Measurements from ENCODE around the gene PYY.

DNA sequence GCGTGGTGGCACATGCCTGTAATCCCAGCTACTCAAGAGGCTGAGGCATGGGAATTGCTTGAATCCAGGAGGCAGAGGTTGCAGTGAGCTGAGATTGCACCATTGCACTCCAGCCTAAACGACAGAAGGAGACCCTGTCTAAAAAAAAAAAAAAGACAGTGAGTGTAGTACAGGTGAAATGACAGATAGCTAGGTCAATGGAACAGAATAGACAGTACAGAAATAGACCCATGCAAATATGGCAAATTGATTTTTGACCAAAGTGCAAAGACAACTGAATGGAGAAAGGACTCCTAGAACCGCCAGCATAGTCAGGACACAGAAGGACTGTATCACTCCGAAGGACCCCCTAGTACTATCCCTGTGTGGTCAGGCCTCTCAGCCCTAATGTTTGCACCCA lies 16.6 kb upstream of the PYY start:
- TF ChIP-seq POLR2AphosphoS5 (IDR thresholded peaks at IDR 0.05; ENCODE audit: low read depth, low read length) (no peak), TAF1 (IDR thresholded peaks at IDR 0.05; ENCODE audit: low read depth, low read length) (no peak), POLR2A (IDR thresholded peaks at IDR 0.05; ENCODE audit: low read depth, low read length) (no peak)

Data from GM12891 (cell line).